NCI-H2227 (cell line): ENCODE measurements around the gene RPH3AL.
A peak's percentile ranks its signal among the peaks of the same experiment; 100 is the strongest.
"Not testable (repeated sequence)": the region's sequence is repeated elsewhere in the genome, so short reads cannot be mapped to it uniquely, and the experiment has no call there.

Experiments
- DNase-seq: peaks from one replicate; lab custom pipeline; 2025; ENCODE audit not compliant: unreplicated experiment; lab: John Stamatoyannopoulos, UW

RPH3AL gene

GRCh38 chr17:283911-284675 is 68.5 kb downstream of the RPH3AL start:
- no peak for DNase-seq

DNA sequence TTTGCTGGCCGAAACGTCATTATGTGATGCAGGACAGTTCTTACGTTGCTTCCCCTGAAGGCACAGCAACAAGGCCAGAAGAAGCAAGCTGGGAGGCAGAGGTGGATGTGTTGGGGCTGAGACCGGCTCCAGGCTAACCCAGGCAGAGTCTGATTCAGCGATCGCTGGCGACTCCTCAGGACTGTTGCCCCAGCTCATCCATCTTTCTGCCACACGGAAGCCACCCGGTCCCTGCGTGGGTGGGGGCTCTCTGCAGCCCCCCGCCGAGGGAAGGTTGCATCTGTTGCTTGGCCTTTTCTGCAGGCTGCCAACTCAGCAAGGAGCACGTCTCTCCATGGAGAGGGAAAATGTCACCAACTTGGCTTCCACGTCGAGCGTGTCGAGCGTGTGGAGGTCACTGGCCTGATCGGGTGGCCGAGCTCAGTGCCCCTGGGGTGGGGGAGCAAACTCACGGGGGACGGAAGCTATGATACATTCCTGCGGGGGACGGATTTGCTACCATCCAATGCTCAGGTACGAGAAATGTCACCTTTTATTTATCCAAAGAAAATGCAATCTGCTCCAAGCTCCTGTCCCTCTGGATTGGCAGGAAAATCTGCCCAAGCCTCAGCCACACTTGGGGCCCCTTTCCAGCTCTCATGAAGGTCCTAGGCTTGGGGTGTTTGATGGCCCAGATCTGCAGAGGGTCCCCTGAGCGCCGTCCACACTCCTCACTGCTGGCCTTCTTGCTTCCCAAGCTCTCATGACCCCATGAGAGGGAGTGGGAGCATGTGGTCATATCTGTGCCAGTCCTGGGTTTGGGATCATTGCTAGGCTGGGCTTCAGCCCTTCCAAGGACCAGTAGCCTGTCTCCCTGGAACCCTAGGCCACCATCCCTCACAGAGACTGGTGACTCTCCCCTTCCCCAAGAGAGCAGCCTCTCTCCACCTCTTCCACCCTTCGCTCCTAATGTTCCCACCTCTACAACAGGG is 69.4 kb downstream of the RPH3AL start:
- no peak for DNase-seq

DNA sequence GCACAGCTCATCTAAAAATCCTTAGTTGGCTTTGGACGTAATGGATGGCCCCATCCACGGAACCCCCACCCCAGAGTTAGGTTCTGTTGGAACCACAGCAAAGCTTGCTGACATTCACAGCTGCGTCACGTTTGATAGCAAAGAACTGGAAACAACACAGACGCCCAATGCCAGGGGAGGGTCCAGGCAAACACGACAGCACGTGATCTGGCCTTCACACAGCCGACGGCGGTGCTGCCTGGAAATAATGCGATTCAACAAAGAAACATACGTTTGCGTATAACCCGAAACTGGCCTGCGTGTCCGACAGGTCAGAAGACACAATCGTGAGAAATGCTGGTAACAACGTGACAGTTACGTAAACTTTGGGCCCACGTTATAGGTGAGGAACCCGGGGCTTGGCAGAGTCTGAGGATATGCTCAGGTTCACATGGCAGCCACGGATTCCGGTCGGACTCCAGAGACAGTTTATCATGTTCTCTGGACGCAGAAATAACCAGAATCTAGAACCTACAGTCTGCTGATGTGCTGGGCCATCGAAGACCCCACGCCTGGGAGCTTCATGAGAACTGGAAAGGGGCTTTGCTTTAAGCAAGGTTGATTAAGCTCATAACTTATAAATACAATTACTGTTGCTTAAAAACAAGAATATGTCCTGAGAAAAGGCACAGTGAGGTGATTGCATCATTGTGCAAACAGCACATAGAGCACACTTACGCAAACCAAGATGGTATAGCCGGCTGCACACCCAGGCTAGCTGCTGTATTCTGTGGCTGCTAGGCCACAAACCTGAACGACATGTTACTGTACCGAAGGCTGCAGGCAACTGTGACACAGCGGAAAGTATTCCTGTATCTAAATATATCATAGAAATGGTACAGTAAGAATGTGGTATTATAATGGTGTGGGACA is 70.4 kb downstream of the RPH3AL start:
- DNase-seq: no peak

DNA sequence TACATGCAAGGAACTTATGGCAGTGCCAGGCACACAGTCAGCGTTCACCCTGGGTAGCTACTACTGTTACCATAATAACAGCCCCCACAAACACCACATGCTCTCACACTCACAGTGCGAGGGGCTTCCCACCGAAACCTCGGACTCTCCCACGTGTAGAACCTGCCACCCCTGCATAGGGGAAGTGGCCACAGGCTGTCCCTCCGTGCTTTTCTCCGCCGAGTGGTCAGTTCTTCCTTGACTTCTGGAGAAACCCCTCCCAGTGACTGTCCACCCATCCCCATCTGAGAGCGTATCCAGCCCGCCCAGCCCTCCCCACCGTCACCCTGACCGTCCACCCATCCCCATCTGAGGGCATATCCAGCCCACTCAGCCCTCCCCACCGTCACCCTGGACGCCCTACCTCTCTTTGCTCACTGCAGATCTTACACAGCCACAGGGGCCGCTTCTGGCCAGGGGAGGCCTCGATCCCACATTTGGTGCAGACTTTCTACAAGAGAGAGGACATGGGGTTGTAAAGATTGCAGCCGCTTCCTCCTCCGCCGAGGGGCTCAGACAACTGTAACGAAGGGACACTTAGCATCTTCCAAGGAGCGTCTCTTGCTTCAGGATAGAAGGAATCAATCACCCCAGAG is 71.1 kb downstream of the RPH3AL start:
- DNase-seq: no peak

GRCh38 chr17:280901-281300 is 71.7 kb downstream of the RPH3AL start:
- DNase-seq: no peak

GRCh38 chr17:280216-280615 is 72.4 kb downstream of the RPH3AL start:
- no peak for DNase-seq

- no peak for DNase-seq
Measured at GRCh38 chr17:279776-280175, 72.8 kb downstream of the RPH3AL start.

DNA sequence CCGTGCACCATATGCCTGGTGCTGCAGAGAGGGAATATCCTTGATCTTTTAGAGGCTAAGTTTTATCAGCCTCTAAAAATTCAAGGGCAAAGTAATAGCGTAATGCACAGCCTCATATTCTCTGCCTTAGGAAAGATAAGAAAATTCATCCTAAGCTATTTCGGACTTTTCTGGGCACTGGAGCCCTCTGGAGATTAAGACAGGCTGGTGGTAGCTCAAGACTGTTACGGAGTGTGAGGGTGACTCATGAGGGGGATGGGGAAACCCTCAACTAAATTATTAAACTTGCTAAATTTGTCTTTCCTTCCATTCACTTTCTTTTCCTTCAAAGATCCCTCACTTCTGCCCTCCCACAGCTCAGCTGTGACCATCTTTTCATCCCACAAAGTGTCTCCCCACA is 73.3 kb downstream of the RPH3AL start:
- DNase-seq: no peak

GRCh38 chr17:278676-279059 is 73.9 kb downstream of the RPH3AL start:
- no peak for DNase-seq

GRCh38 chr17:278055-278675 is 74.4 kb downstream of the RPH3AL start:
- DNase-seq: no peak

DNA sequence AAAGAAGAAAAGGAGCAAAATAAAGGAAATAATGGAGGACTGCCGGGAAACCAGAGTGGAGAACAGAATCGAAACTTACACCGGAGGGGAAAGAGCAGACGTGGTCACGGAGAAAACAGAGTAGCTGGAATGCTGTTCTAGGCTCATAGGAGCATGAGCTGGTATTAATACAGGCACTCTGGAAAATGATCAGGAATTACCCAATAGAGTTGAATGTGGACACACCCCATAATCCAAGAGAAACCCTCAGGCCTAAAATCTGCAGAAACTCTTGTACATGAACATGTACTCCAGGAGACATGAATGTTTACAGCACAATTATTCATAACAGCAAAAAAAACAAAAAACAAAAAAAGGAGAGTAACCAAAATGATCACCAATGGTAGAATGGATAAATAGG is 77.7 kb downstream of the RPH3AL start:
- DNase-seq: no peak

DNA sequence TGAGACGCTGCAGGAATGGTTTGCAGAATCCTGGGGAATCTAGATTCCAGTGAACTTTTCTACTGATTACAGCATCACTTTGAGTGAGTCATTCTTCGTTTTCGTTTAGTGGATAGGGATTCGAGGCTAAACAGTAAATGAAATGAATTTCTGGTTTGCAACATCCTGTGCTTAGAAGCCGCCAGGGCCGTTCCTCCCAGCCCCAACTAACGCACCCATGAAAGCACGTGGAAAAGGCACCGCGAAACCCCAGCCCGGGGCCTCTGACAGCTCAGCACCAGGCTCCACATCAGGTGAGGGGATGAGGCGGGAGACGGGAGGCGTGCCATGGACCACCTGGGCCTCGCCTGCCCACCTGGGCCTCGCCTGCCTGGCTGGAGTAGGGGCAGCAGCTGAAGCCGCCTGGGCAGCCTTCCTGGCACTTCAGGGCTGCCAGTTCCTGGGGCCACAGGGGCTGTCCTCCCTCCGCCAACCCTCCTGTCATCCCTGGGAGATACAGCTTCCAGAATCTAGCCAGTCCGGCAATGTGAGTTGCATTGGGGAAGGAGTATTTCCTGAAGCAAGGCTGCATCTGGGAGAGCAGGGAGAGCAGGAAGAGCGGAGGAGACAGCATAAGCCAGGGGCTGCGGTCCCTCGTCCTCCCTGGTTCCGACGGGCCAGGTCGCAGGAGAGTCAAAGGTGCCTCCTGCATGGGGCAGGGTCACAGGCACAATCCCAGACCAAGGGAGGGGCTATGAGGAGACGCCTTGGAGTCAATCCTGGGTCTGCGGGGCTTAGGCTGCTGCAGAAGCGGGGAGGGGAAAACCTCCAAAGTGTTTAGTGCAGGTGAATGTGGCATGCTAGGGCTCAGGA is 78.4 kb downstream of the RPH3AL start:
- no peak for DNase-seq

GRCh38 chr17:272856-273255 is 79.8 kb downstream of the RPH3AL start:
- not testable (repeated sequence) for DNase-seq

GRCh38 chr17:271928-272623 is 80.5 kb downstream of the RPH3AL start:
- DNase-seq: not testable (repeated sequence)

DNA sequence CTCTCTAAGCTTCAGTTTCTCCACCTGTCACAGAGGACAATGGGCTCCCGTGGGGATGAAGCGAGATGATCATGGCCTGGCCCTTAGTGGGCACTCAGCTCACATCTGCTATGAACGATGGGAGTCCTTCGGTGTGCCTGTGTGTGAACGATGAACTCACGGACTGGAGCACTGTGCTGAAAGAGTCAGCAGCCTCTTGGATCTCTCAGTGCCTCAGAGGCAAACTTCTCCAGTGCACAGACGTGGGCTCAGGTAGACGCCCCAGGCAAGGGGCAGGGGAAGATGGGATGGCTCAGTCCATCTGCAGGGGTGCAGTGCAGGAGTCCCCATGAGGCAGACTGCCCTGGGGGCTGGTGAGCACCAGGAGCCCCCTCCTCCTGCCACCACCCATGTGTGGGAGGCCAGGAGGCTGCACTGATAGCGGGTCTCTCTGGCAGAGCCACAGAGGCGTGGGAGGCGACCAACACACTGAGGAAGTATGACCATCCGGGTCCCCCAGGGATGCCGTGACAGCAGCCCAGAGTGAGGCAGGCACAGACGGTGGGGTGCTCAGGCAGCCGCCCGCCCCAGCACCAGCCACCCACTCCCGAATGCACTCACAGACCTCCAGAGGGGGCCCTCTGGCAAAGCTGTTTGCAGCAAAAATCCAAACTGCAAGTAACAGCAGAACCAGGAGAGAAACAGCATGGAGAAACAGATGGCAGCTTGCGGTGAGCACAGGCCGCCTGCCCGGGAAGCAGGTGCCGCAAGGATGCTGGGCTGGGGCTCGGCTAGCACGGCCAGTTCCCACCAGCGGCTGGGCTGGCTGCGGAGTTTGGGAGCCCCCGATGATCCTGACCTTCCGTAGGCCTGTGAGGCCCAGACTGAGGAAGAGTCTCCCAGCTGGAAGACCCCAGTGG is 82.7 kb downstream of the RPH3AL start:
- DNase-seq: no peak

DNA sequence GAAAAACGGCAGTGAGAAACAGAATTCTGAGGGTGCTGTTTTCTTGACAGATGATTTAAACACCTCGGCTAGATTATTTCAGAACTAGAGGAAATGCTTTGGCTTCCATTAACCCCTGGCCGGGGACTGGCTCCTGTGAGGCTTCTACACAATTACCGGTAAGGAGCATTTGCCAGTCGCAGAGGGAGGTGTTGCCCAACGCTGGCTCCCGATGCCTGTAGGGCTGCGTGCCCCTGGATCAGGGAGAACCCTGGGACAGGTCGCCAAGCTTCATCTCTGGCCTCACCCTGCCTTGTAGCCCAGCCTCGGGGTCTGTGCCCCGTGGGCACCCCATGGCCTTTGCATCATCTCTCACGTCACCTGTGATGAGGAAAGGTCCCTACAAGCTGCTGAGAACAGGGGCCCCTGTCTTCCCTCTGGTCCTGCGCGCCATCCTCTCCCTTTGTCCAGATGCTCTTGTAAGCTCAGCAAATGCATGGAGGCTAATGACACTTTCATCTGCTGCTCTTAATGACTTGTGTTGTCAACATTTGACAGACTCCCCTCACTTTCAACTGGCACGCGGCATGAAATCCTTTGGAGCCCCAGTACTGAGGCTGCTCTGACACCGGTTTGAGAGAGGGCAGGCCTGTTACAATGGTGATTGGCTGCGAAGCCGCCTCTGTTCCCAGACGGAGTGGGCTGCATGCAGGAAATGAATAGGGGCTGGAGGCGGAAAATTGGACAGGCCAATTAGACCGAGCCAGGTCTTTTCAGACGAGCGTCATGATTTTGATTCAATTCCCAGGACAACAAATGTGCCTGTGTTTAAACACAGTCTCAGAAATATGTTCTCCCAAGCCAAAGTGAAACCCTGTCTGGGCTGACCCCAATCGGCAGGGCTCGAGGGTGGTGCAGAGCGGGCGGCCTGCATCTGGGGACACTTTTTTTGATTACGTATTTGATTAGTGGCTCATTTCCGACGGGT is 85.6 kb downstream of the RPH3AL start:
- DNase-seq: peak; percentile 50
